ENCODE data around the gene PHKG2.

GRCh38 chr16:30784215-30784614 lies 36.0 kb downstream of the PHKG2 start:
- no peak for TF ChIP-seq CTCF (IDR thresholded peaks at IDR 0.05)
- TF ChIP-seq POLR2A (IDR thresholded peaks at IDR 0.05): no peak
- no peak for TF ChIP-seq EP300 (IDR thresholded peaks at IDR 0.05)
